ENCODE measurements around the gene ABCF2.

- no peak for TF ChIP-seq CTCF (IDR thresholded peaks at IDR 0.05)
- no peak for TF ChIP-seq POLR2AphosphoS5 (IDR thresholded peaks at IDR 0.05)
- no peak for TF ChIP-seq EP300 (IDR thresholded peaks at IDR 0.05; ENCODE audit: low read depth)
- no peak for TF ChIP-seq POLR2A (IDR thresholded peaks at IDR 0.05)
Observed at GRCh38 chr7:151241755-151242096, 14.7 kb upstream of the ABCF2 start.
